H9 (cell line): ENCODE results near the gene CASK. TPM values are rescaled to one million over a fixed set of nuclear protein-coding genes. Genes with fewer than 3 reads are reported as not detected.

Experiments used
- DNase-seq: peaks from one replicate; pipeline ENCODE4 v3.0.0-alpha.2; 2017
- H2AFZ ChIP-seq: one replicate; pipeline ENCODE4 v1.6.1; 2013; ENCODE audit warnings: mild to moderate bottlenecking, low read length, control low read depth, moderate library complexity
- H2AK5ac ChIP-seq: 2 replicates; pipeline ENCODE4 v1.6.1; 2013; ENCODE audit warnings: low read length, control low read depth, mixed read lengths; ENCODE audit not compliant: insufficient read length
- H2BK120ac ChIP-seq: one replicate; pipeline ENCODE4 v1.6.1; 2013; ENCODE audit warnings: low read depth, mild to moderate bottlenecking, low read length, control low read depth, inconsistent platforms; ENCODE audit not compliant: poor library complexity, severe bottlenecking
- H2BK12ac ChIP-seq: 2 replicates; pipeline ENCODE4 v1.6.1; 2013; ENCODE audit warnings: low read length, control low read depth, mixed read lengths, low read depth; ENCODE audit not compliant: insufficient read length
- H2BK15ac ChIP-seq: 2 replicates; pipeline ENCODE4 v1.6.1; 2013; ENCODE audit warnings: low read depth, low read length, control low read depth
- H2BK20ac ChIP-seq: one replicate; pipeline ENCODE4 v1.6.1; 2013; ENCODE audit warnings: low read depth, mild to moderate bottlenecking, low read length, control low read depth, inconsistent platforms; ENCODE audit not compliant: poor library complexity, severe bottlenecking
- H2BK5ac ChIP-seq: 2 replicates; pipeline ENCODE4 v1.6.1; 2013; ENCODE audit warnings: low read length, control low read depth, mixed read lengths; ENCODE audit not compliant: insufficient read length
- H3K14ac ChIP-seq: 2 replicates; pipeline ENCODE4 v1.6.1; 2013; ENCODE audit warnings: low read length, control low read depth; ENCODE audit not compliant: insufficient read depth
- H3K18ac ChIP-seq: 2 replicates; pipeline ENCODE4 v1.6.1; 2013; ENCODE audit warnings: low read depth, mild to moderate bottlenecking, mixed read lengths, low read length, control low read depth; ENCODE audit not compliant: insufficient read length
- H3K23ac ChIP-seq: 2 replicates; pipeline ENCODE4 v1.6.1; 2013; ENCODE audit warnings: low read length, control low read depth, mixed read lengths, low read depth; ENCODE audit not compliant: insufficient read length
- H3K23me2 ChIP-seq: 2 replicates; pipeline ENCODE4 v1.6.1; 2013; ENCODE audit warnings: low read depth, mild to moderate bottlenecking, mixed read lengths, low read length, control low read depth; ENCODE audit not compliant: insufficient read length, poor library complexity, severe bottlenecking
- H3K27ac ChIP-seq: 2 replicates; pipeline ENCODE4 v1.5.1; 2013; ENCODE audit warnings: low read length, control low read depth, mixed read lengths, low read depth; ENCODE audit not compliant: insufficient read length
- H3K27me3 ChIP-seq: 2 replicates; pipeline ENCODE4 v1.6.1; 2013; ENCODE audit warnings: low read length, control low read depth, inconsistent platforms; ENCODE audit not compliant: insufficient read depth
- H3K4ac ChIP-seq: 2 replicates; pipeline ENCODE4 v1.6.1; 2013; ENCODE audit warnings: low read depth, mild to moderate bottlenecking, control low read depth, inconsistent platforms, low read length, moderate library complexity
- H3K4me1 ChIP-seq: 2 replicates; pipeline ENCODE4 v1.6.1; 2013; ENCODE audit warnings: low read length, control low read depth, inconsistent platforms; ENCODE audit not compliant: insufficient read depth
- H3K4me2 ChIP-seq: 2 replicates; pipeline ENCODE4 v1.6.1; 2013; ENCODE audit warnings: low read length, control low read depth, mixed read lengths; ENCODE audit not compliant: insufficient read length, insufficient read depth
- H3K56ac ChIP-seq: 2 replicates; pipeline ENCODE4 v1.6.1; 2013; ENCODE audit warnings: low read depth, mild to moderate bottlenecking, mixed read lengths, low read length, control low read depth; ENCODE audit not compliant: insufficient read length
- H3K79me1 ChIP-seq: 2 replicates; pipeline ENCODE4 v1.6.1; 2013; ENCODE audit warnings: low read depth, mild to moderate bottlenecking, moderate library complexity, low read length, control low read depth, inconsistent platforms; ENCODE audit not compliant: insufficient read depth, poor library complexity, severe bottlenecking
- H3K79me2 ChIP-seq: 2 replicates; pipeline ENCODE4 v1.6.1; 2013; ENCODE audit warnings: low read length, control low read depth, inconsistent platforms; ENCODE audit not compliant: insufficient read depth
- H3K9ac ChIP-seq: 2 replicates; pipeline ENCODE4 v1.6.1; 2013; ENCODE audit warnings: low read length, control low read depth, mixed read lengths; ENCODE audit not compliant: insufficient read length; ENCODE audit errors: extremely low read depth
- H3K9me3 ChIP-seq: one replicate; pipeline ENCODE4 v1.6.1; 2013; ENCODE audit warnings: low read depth, low read length, inconsistent platforms; ENCODE audit not compliant: control insufficient read depth
- H3T11ph ChIP-seq: one replicate; pipeline ENCODE4 v1.6.1; 2013; ENCODE audit warnings: mild to moderate bottlenecking, low read length, control low read depth, inconsistent platforms
- H4K20me1 ChIP-seq: one replicate; pipeline ENCODE4 v1.6.1; 2013; ENCODE audit not compliant: control insufficient read depth, insufficient read length, insufficient read depth
- H4K5ac ChIP-seq: 2 replicates; pipeline ENCODE4 v1.6.1; 2013; ENCODE audit warnings: low read depth, mild to moderate bottlenecking, mixed read lengths, low read length, control low read depth; ENCODE audit not compliant: insufficient read length
- H4K8ac ChIP-seq: replicated peaks from 2 replicates; pipeline ENCODE4 v1.6.1; 2013; ENCODE audit warnings: low read length, control low read depth, mixed read lengths, low read depth; ENCODE audit not compliant: insufficient read length
- H4K91ac ChIP-seq: 2 replicates; pipeline ENCODE4 v1.6.1; 2013; ENCODE audit warnings: low read depth, mild to moderate bottlenecking, moderate library complexity, mixed read lengths, low read length, control low read depth; ENCODE audit not compliant: insufficient read length
- H3K27ac Mint-ChIP-seq, 3 experiments: 2 replicates in 2 of 3; 3 replicates in 1 of 3; pipeline ENCODE4 v1.8.0; 2020 to 2021; ENCODE audit warnings: mixed read lengths in 3 of 3, mild to moderate bottlenecking in 1 of 3, moderate library complexity in 1 of 3
- H3K27me3 Mint-ChIP-seq: 2 replicates; pipeline ENCODE4 v1.8.0; 2021; ENCODE audit warnings: low read depth, mild to moderate bottlenecking, moderate library complexity, mixed read lengths
- H3K36me3 Mint-ChIP-seq, 3 experiments: 2 replicates in 2 of 3; 3 replicates in 1 of 3; pipeline ENCODE4 v1.8.0; 2020 to 2021; ENCODE audit warnings: low read depth in 3 of 3, mixed read lengths in 3 of 3; ENCODE audit not compliant: insufficient read depth in 1 of 3
- H3K4me1 Mint-ChIP-seq, 2 experiments: 2 replicates each; pipeline ENCODE4 v1.8.0; 2020; ENCODE audit warnings: mixed read lengths in 2 of 2
- H3K4me3 Mint-ChIP-seq, 2 experiments: 2 replicates in 1 of 2; 3 replicates in 1 of 2; pipeline ENCODE4 v1.8.0; 2020 to 2021; ENCODE audit warnings: mild to moderate bottlenecking in 2 of 2, mixed read lengths in 2 of 2, moderate library complexity in 1 of 2
- H3K9me3 Mint-ChIP-seq, 2 experiments: 2 replicates in 1 of 2; 3 replicates in 1 of 2; pipeline ENCODE4 v1.8.0; 2020; ENCODE audit warnings: mild to moderate bottlenecking in 2 of 2, mixed read lengths in 2 of 2, moderate library complexity in 1 of 2
- CTCF ChIP-seq: fragments of 200-600 bp; sonication (generic); conservative IDR thresholded peaks from 3 replicates; pipeline ENCODE4 v1.8.0; 2021; ENCODE audit warnings: antibody characterized with exemption, mild to moderate bottlenecking
- WGBS: extraction: QIAGEN DNeasy Blood & Tissue Kit; methylation state at CpG from one replicate; pipeline ENCODE4 v1.1.7; 2013; ENCODE audit warnings: missing lambda C conversion rate, low lambda C conversion rate, mixed read lengths; ENCODE audit not compliant: insufficient read length; ENCODE audit errors: extremely low coverage; 5-methylcytosine and 5-hydroxymethylcytosine counted together
- total RNA-seq: library from RNA; stranded (reverse); gene quantifications from 2 replicates; pipeline ENCODE4 v1.2.1, GENCODE V29; 2021

Gene CASK
- total RNA-seq, 1 experiment from 2014 or later, result 44.1 TPM

GRCh38 chrX:41781500-41781899, 141.9 kb downstream of the CASK start:
- TF ChIP-seq CTCF, result peak; percentile 86
- Histone ChIP-seq H4K91ac (no peak overlapping the region), H3K4me2 (no peak overlapping the region), H3K23me2 (no peaks in the 10 kb centered on the region), H3K9me3 (no peaks in the 10 kb centered on the region), H3K27ac (no peak overlapping the region), H2BK5ac (no peak overlapping the region), H4K20me1 (no peaks in the 10 kb centered on the region), H3K14ac (no peak overlapping the region), H2AFZ (no peak overlapping the region), H3K23ac (no peak overlapping the region), H2BK12ac (no peak overlapping the region), H3K9ac (no peak overlapping the region), H4K8ac (no peak overlapping the region), H2BK15ac (no peak overlapping the region), H3K56ac (no peak overlapping the region), H2BK120ac (no peak overlapping the region), H3K27me3 (no peaks in the 10 kb centered on the region), H3K4me1 (no peaks in the 10 kb centered on the region), H2AK5ac (no peak overlapping the region), H3K18ac (no peak overlapping the region), H3T11ph (no peak overlapping the region), H3K79me2 (no peaks in the 10 kb centered on the region), H2BK20ac (no peak overlapping the region), H3K4ac (no peak overlapping the region), H3K79me1 (no peaks in the 10 kb centered on the region), H4K5ac (no peak overlapping the region)
- Mint-ChIP-seq H3K9me3 (peaks cover 20 to 25% of the 10 kb centered on the region in 2 experiments), H3K27ac (no peak overlapping the region), H3K27me3 (no peaks in the 10 kb centered on the region), H3K36me3 (peaks cover 5 to 15% (median 12%) of the 10 kb centered on the region in 3 experiments; a peak in 5 of 7 replicates), H3K4me3 (no peak overlapping the region), H3K4me1 (no peaks in the 10 kb centered on the region)
- no CpG with 5 or more reads among the region's 2 CpGs for WGBS
- DNase-seq, result no peak
